HUES64 (cell line): ENCODE measurements around the gene MARS1.

Source experiments
- H3K27ac ChIP-seq: 2 replicates; pipeline ENCODE4 v1.7.0; 2013; ENCODE audit warnings: low read depth, low read length, inconsistent platforms
- H3K27me3 ChIP-seq: 2 replicates; pipeline ENCODE4 v1.6.1; 2013; ENCODE audit warnings: mild to moderate bottlenecking, low read length; ENCODE audit not compliant: insufficient read depth
- H3K36me3 ChIP-seq: 2 replicates; pipeline ENCODE4 v1.6.1; 2013; ENCODE audit warnings: mild to moderate bottlenecking, low read length; ENCODE audit not compliant: insufficient read depth
- H3K4me1 ChIP-seq: 2 replicates; pipeline ENCODE4 v1.6.1; 2013; ENCODE audit warnings: mild to moderate bottlenecking, low read length, moderate library complexity; ENCODE audit not compliant: insufficient read depth
- H3K4me3 ChIP-seq: 2 replicates; pipeline ENCODE4 v1.5.1; 2013; ENCODE audit warnings: mild to moderate bottlenecking, low read length, moderate library complexity
- H3K9ac ChIP-seq: 2 replicates; pipeline ENCODE4 v1.6.1; 2013; ENCODE audit warnings: mild to moderate bottlenecking, low read depth, low read length
- H3K9me3 ChIP-seq: 2 replicates; pipeline ENCODE4 v1.6.1; 2013; ENCODE audit warnings: low read depth, low read length; ENCODE audit not compliant: insufficient read depth
- WGBS: fragments of 150-250, 120-280 bp; methylation state at CpG from one replicate; pipeline ENCODE4 v1.1.7; 2013; ENCODE audit warnings: missing lambda C conversion rate; 5-methylcytosine and 5-hydroxymethylcytosine counted together

Gene MARS1

DNA sequence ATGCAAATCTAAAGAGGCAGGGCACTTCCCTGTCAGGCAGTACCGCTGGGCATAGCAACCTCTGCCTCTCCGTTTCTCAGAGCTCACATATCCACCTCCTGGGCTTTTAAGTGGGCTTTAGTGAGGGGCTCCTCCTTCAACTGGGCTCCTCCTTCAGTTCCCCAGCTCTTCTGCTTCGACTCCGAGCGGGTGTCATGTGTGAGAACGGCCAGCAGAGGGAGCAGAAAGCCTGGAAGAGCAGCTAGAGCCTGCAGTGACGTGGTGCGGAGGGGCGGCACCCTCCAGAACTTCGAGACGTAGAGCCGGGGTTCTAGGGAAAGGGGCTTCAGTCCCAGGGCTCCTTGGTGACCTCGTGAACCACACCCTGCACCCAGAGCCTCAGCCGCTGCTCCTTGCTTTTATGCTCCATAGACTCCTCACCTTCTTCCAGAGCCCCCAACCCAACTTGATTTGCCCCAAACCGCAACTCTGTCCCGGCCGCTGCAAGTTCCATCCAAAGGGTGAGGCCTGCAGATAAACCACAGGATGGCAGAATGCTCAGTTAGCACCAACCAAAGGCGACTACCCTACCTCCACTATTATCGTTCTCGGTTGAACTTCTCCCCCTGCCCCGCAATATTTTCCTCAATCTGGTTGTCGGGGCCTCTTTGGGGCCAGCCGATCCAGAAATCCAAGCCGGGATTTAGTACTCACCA, 28.7 kb upstream of the MARS1 start:
- Histone ChIP-seq H3K9ac (peak overlapping the region; percentile 55), H3K36me3 (no peaks in the 10 kb centered on the region), H3K27me3 (no peaks in the 10 kb centered on the region), H3K9me3 (no peaks in the 10 kb centered on the region), H3K4me1 (peaks cover 20% of the 10 kb centered on the region), H3K4me3 (peak overlapping the region; percentile 64), H3K27ac (peak overlapping the region; percentile 85; the same call in 1 of the 2 replicates)
- WGBS: under 1% methylated on average over 24 of the region's 24 CpGs

DNA sequence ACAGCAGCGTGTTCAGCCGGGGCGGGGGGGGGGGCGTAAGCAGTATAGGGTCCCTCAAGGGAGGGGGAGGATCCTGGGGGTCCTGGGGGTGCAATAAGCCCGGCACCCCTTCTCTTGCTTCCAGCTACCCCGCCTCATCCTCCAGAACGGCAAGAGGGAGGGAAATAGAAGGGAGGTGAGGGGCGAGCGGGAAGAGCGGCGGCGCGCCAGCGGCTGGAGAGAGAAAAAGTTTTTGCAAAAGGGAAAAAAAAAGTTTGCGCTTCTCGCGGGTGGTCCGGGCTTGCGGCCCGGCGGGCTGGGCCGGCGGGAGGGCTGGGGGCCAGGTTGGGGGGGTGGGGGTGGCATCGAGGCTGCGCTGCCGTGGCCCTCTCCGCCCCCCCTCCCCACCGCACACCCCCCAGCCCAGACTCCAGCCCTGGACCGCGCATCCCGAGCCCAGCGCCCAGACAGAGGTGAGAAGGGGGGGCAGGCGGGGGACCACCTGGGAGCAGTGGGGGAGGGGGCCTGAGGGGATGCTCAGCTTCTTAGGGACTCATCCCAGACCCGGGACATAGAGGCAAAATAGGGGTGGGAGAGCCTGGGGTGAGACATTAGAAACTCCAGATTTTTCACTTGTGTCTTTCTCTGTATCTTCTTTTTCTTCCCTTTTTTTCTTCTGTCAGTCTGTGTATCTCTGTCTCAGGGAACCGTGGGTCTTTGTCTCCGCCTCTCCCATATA, 28.0 kb upstream of the MARS1 start, which contains the start of gene GLI1:
Gene GLI1, plus strand, starts transcription at position 36 of the 718 bp plus-strand sequence. CDS start 3,907 bp downstream, outside the sequence.
- Histone ChIP-seq H3K4me1 (peaks cover 14% of the 10 kb centered on the region), H3K27ac (peak within 1 kb of the TSS; percentile 90), H3K27me3 (no peaks in the 10 kb centered on the region), H3K4me3 (peak within 1 kb of the TSS; percentile 67), H3K9ac (peak within 1 kb of the TSS; percentile 55), H3K36me3 (no peaks in the 10 kb centered on the region), H3K9me3 (no peaks in the 10 kb centered on the region)
- 0% methylated on average over 23 of the region's 36 CpGs for WGBS

DNA sequence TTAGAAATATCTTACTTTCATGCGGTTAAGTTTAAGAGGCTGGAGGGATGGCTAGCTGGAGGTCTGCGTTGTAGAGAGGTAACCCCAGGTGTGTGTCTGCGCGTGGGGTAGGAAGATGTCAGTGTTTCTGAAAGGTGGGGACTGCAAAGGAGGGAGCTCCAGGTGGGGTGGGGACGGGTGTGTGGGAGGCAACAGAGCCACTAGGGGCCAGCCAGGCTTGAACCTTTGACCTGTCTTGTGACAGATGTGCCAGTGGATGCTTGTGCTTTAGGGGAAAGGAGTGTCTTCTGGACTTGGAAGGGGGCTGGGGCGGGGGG, 27.4 kb upstream of the MARS1 start:
- Histone ChIP-seq H3K27ac (peak overlapping the region; percentile 90; the same call in 1 of the 2 replicates), H3K4me1 (peaks cover 10% of the 10 kb centered on the region), H3K27me3 (no peaks in the 10 kb centered on the region), H3K4me3 (peak overlapping the region; percentile 67), H3K36me3 (no peaks in the 10 kb centered on the region), H3K9ac (peak overlapping the region; percentile 12; the same call in 1 of the 2 replicates), H3K9me3 (no peaks in the 10 kb centered on the region)
- WGBS: under 1% methylated on average over 6 of the region's 6 CpGs

DNA sequence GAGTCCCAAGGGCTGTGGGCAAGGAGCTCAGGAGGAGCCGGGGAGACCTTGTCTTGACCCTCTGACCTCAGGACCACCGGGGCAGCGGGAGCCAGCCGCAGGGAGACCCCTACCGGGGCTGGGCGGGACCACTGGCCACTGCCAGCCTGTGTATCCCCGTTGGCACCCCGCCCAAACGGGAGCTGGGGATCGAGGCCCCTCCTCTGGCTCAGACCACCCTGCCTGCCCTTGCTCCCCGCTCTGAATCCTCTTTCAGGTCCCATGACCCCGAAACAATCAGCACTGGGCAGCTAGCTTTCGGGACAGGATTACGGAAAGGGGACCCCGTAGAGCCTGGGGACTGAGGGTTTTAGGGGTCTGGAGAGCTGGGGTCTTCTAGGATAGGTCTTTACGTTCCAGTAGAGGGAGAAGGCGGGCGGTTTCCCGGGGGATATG, 27.0 kb upstream of the MARS1 start:
- Histone ChIP-seq H3K4me1 (peaks cover 5% of the 10 kb centered on the region), H3K9ac (peak overlapping the region; percentile 69), H3K36me3 (no peaks in the 10 kb centered on the region; the same call in 1 of the 2 replicates), H3K4me3 (peak overlapping the region; percentile 67), H3K27ac (peak overlapping the region; percentile 90; the same call in 1 of the 2 replicates), H3K9me3 (no peaks in the 10 kb centered on the region), H3K27me3 (no peaks in the 10 kb centered on the region)
- 1% methylated on average over 17 of the region's 19 CpGs for WGBS

DNA sequence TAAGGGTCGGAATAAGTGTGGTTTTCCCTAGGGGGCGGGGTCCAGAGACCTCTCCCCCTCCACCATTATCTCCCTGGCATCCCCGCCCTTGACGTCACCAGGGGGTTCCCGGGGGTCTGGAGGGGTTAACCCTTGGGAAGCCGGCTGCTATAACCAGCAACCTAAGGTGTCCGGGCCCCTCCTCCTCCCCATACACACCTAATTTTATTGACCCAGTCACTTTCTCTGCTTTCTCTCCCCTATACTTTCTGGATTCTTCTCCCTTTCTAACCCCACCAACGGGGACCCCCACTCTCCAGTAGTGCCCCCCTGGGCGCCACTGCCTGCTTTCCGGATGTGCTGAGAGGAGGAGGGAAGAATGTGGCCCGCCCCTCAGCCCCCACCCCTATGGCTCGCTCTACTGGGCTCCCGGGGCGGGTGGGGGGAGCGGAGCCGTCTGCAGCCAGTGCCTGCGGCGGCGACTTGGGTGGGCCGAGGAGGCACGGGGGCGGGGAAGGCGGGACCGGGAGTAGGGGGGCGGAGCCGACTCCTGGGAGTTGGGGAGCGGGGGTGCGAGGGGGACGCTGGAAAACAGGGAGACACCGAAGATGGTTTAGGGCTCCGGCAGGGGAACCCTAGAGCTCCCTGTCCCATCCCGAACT, 26.5 kb upstream of the MARS1 start:
- no peaks in the 10 kb centered on the region for H3K27me3 ChIP-seq
- peak overlapping the region; percentile 73 for H3K4me3 ChIP-seq
- H3K36me3 ChIP-seq: no peaks in the 10 kb centered on the region; the same call in 1 of the 2 replicates
- peak overlapping the region; percentile 79 for H3K9ac ChIP-seq
- WGBS: 1% methylated on average over 27 of the region's 32 CpGs
- H3K9me3 ChIP-seq: no peaks in the 10 kb centered on the region
- H3K4me1 ChIP-seq: peaks cover 4% of the 10 kb centered on the region; the same call in 1 of the 2 replicates
- H3K27ac ChIP-seq: peak overlapping the region; percentile 90

DNA sequence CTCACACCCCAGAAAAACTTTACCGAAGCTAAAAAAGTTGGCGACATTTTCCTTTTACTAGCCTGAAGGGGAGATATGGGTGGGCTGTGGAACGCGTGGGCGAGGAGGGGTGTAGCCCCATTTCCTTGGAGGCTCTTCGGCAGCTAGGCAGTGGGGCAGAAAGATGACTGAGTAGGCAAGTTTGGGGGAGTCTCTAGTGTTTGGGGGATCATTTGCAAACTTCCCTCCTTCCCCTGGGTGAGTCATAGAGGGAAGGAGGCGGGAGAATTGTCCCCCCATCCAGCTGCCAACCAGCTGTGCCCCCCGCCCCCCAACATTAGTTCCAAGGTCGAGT, 26.0 kb upstream of the MARS1 start:
- WGBS: 2% methylated on average over 6 of the region's 9 CpGs
- H3K4me3 ChIP-seq: peak overlapping the region; percentile 73
- H3K4me1 ChIP-seq: peaks cover 4% of the 10 kb centered on the region; the same call in 1 of the 2 replicates
- no peaks in the 10 kb centered on the region; the same call in 1 of the 2 replicates for H3K36me3 ChIP-seq
- peak overlapping the region; percentile 79 for H3K9ac ChIP-seq
- H3K27ac ChIP-seq: peak overlapping the region; percentile 90
- no peaks in the 10 kb centered on the region for H3K9me3 ChIP-seq
- H3K27me3 ChIP-seq: no peaks in the 10 kb centered on the region

DNA sequence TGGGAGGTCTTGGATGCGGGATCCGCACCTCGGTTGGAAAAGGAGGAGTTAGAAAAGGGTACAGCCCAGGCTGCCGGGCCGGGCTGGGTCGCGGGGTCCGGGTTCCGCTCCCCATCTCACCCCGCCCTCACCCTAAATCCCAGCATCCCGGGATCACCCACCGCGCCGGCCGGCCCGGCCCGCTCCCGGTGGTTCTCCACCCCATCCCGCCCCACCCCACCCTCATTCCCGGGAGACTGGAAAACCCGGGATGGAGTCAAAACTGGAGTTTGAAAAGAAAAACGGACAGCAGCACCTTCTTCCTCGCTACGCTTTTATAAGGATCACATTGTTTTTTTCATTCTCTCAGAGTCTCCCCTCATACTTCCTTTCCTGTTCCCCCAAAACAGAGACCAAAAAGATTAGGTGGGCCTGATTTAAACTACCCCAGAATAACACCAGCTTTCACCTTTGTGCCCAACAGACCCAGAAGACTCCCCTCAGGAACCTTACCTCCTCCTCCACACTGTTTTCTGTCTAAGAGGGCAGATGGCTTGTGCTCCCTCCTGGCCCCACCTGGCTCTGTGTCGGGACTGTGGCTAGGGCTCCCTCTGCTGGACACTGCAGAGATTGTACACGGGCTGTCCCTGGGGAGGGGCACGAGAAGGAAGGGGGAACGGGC, 25.5 kb upstream of the MARS1 start:
- under 1% methylated on average over 26 of the region's 28 CpGs for WGBS

DNA sequence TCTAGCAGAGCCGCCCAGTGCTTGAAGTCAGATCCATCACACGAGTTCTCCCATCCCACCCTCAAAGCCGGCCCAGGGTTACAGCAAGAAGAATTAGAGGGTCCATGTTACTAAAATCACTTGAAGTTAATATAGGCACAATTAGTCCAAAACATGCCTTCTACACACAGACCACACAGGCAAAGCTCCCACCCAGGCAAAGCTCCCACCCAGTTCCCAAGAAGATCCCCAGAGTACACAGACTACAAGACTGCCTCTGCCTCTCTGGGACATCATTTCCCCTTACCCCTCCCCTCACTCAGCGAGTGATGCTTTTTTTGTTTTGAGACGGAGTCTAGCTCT, 25.0 kb upstream of the MARS1 start:
- no peak overlapping the region; the same call in 1 of the 2 replicates for H3K4me3 ChIP-seq
- no peaks in the 10 kb centered on the region for H3K9me3 ChIP-seq
- H3K36me3 ChIP-seq: no peaks in the 10 kb centered on the region; the same call in 1 of the 2 replicates
- 41% methylated on average over 3 of the region's 5 CpGs for WGBS
- H3K27ac ChIP-seq: no peak overlapping the region
- peaks cover 4% of the 10 kb centered on the region; the same call in 1 of the 2 replicates for H3K4me1 ChIP-seq
- no peaks in the 10 kb centered on the region for H3K27me3 ChIP-seq
- no peak overlapping the region for H3K9ac ChIP-seq

More for the DNA sequence above, 25.5 kb upstream of the MARS1 start:
- Histone ChIP-seq H3K9ac (peak overlapping the region; percentile 79), H3K27ac (peak overlapping the region; percentile 90), H3K27me3 (no peaks in the 10 kb centered on the region), H3K36me3 (no peaks in the 10 kb centered on the region; the same call in 1 of the 2 replicates), H3K4me1 (peaks cover 4% of the 10 kb centered on the region; the same call in 1 of the 2 replicates), H3K4me3 (peak overlapping the region; percentile 73), H3K9me3 (no peaks in the 10 kb centered on the region)

DNA sequence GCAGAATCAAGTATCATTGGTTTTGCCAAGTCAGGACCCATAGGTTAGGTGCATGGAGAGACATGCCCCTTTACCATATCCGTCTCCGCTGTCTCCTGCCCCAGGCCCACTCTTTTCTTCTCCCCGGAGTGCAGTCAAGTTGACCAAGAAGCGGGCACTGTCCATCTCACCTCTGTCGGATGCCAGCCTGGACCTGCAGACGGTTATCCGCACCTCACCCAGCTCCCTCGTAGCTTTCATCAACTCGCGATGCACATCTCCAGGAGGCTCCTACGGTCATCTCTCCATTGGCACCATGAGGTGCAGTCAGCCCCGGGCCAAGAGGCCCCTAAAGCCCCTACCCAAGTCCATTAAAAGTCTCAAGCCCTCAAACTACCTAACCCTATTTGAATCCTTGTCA, 23.3 kb upstream of the MARS1 start:
- Histone ChIP-seq H3K9ac (no peak overlapping the region), H3K4me3 (no peak overlapping the region), H3K27ac (no peak overlapping the region), H3K4me1 (no peaks in the 10 kb centered on the region), H3K36me3 (no peaks in the 10 kb centered on the region; the same call in 1 of the 2 replicates), H3K27me3 (no peaks in the 10 kb centered on the region), H3K9me3 (no peaks in the 10 kb centered on the region)
- 94% methylated on average over 12 of the region's 12 CpGs for WGBS

DNA sequence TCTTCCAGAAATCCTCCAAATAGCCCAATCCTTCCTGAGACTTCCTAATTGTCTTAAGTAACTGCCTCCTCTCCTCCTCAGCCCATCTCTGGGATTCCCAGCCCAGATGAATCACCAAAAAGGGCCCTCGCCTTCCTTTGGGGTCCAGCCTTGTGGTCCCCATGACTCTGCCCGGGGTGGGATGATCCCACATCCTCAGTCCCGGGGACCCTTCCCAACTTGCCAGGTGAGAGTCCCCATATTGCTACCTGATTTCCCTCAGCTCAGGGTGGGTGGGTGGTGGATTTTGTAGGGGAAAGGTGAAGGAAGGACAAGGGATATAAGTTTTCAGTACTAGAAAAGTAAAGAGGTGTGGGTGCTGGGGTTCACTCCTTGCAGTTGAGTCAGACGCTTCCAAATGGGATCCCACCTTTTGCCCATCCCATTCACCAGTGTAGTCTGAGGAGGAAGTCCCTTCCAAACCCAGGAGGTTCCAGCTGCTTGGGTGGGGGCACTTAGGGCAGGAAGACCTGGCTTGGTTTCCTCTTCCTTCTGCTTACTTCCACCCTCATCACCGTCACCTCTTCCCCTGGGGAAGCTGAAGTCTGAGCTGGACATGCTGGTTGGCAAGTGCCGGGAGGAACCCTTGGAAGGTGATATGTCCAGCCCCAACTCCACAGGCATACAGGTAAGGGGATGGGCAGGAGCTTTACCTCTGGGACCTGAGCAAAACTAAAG, 22.7 kb upstream of the MARS1 start:
- 89% methylated on average over 6 of the region's 6 CpGs for WGBS
- H3K36me3 ChIP-seq: no peaks in the 10 kb centered on the region; the same call in 1 of the 2 replicates
- no peak overlapping the region for H3K27ac ChIP-seq
- H3K9me3 ChIP-seq: no peaks in the 10 kb centered on the region
- no peaks in the 10 kb centered on the region for H3K4me1 ChIP-seq
- no peak overlapping the region for H3K4me3 ChIP-seq
- no peak overlapping the region for H3K9ac ChIP-seq
- H3K27me3 ChIP-seq: no peaks in the 10 kb centered on the region
